Placental pericyte (primary cell): Measurements from ENCODE around the gene TCAP. TPM values are rescaled to one million over a fixed set of nuclear protein-coding genes. Genes with fewer than 3 reads are reported as not detected.

Experiments used
- total RNA-seq: library from RNA; depleted of rRNA; stranded (reverse); fragments of >200 nt; gene quantifications from 2 replicates; pipeline ENCODE4 v1.2.3, GENCODE V29; 2012

The TCAP gene, protein sequence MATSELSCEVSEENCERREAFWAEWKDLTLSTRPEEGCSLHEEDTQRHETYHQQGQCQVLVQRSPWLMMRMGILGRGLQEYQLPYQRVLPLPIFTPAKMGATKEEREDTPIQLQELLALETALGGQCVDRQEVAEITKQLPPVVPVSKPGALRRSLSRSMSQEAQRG
- total RNA-seq: 0.44 TPM in 1 of 2 replicates, not detected in the other

DNA sequence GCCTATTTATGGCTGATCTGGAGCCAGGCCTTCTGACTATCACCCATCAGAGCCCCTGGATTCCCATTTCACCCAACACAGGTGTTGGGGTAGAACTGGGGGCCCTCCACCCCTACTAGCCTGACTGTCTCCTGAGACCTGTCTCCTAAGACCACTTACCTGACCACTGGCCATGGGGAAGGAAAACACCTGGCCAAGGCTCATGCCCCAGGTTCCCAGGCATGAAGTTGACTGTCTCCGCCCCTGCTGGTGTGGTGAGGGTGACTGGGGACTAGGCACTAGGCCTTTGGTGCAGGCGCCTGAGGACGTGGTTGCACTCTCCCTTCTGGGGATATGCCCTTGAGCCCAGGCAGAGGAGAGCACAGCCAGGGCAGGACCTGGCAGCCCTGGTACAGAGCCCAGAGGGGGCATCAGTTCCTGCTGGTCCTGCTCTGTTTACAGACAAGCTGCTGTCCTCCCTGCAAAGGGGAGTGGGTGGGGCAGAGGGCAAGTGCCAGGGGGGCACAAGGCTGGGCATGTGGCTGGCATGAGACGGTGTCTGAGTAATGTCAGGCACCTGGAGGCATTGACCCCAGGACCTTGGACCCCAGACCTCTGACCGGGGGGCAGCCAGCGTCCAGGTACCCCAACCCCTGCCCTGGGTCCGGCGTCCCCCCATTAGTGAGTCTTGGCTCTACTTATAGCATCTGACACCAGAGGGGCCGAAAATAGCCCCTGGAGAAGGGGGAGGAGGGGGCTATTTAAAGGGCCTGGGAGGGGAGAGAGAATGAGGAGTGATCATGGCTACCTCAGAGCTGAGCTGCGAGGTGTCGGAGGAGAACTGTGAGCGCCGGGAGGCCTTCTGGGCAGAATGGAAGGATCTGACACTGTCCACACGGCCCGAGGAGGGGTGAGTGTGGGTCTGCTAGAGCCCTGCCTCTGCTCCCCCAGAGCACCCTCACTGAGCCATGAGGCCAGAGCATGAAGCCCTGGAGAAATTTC, at the start of gene TCAP:
Gene TCAP, plus strand, starts transcription at position 769 of the 981 bp plus-strand sequence. Its CDS starts 11 bp downstream, at position 780.

DNA sequence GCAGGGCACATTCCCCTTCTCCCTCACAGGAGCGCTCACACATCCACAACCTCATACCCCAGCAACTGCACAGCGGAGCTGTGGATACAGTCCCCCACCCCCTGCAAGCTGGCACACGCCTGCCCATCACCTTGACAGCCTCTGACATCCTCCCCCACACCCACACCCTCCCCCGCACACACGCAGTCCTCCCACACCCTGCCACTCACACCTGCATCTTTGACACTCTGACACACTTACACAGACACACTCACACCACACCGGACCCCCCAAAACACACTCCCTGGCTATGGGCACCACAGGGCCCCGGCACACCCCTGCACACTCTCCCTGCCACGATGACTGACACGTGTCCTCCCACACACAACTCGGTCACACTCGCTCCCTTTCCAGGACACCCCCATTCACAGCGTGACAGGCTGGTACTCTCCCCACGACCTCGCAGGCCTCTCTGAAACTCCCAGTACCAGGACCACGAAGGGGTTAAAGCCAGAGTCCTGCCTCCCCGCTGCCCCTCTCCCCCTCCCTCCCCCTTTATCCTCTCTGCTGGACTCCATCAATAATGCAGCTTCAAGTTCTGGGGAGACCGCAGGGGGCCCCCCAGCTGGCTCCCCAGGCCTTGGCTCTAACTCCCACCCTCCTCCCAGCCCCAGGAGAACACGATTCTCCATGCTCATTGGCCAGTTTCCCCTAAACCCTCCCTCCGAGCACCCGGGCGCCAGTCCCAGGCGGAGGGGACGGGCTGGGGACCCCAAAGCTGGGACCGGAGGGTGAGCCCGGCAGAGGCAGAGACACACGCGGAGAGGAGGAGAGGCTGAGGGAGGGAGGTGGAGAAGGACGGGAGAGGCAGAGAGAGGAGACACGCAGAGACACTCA, 38.7 kb upstream of the TCAP start, which contains the start of gene PPP1R1B:
Gene PPP1R1B, plus strand, starts transcription at position 782 of the 876 bp plus-strand sequence. CDS start 441 bp downstream, outside the sequence.

DNA sequence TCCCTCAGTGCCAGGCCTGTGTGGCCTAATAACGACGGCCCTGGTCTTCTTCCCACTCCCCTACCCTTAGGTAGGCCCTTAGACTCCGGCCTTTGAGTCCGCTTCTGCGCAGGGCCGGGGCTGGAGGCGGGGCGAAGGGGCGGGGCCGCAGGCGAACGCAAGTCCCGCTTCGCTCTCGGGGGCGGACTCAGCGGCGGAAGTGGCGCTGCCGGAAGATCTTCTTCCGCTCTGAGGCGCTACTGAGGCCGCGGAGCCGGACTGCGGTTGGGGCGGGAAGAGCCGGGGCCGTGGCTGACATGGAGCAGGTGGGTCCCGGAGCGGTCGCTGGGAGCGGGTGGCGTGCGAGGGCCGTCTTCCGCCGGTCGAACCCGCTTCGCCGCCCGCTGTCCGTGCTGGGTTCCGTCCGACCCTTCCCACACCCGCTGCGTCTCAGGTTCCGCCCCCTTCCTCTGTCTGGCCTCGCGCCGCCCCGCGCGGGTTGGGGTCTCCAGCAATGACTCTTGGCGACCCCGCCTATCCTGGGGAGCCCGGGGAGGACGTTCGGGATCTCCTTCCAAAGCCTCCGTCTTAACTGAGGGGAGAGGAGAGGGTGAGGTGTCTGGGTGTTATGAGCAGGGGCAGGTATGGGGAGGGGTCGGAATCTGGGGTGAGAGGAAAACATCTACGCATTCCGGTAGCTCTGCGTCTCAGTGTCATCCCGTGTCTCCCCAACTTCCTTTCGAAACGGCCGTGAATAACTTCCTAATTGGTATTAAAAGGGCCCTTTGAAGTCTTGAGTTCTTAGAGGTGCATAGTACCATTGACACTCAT, 28.0 kb upstream of the TCAP start, which contains the start of gene STARD3:
Gene STARD3, plus strand, starts transcription at position 218 of the 810 bp plus-strand sequence. CDS start 16,388 bp downstream, outside the sequence.

DNA sequence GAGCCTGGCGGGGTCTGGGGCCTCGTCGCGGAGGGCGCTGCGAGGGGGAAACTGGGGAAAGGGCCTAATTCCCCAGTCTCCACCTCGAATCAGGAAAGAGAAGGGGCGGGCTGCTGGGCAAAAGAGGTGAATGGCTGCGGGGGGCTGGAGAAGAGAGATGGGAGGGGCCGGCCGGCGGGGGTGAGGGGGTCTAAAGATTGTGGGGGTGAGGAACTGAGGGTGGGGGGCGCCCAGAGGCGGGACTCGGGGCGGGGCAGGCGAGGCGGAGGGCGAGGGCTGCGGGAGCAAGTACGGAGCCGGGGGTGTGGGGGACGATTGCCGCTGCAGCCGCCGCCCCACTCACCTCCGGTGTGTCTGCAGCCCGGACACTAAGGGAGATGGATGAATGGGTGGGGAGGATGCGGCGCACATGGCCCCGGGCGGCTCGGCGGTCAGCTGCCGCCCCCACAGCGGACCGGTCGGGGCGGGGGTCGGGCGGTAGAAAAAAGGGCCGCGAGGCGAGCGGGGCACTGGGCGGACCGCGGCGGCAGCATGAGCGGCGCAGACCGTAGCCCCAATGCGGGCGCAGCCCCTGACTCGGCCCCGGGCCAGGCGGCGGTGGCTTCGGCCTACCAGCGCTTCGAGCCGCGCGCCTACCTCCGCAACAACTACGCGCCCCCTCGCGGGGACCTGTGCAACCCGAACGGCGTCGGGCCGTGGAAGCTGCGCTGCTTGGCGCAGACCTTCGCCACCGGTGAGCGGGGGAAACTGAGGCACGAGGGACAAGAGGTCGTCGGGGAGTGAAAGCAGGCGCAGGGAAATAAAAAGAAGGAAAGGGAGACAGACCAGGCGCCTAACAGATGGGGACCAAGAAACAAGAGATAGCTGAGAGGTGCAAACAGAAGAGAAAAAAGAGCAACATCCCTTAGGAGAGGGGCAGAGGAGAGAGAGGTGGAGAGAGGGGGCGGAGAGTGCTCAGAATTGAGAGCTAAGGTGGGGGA, 3.1 kb downstream of the TCAP start, which contains the start of gene PNMT:
Gene PNMT, plus strand, starts transcription at position 509 of the 980 bp plus-strand sequence. Its CDS starts 23 bp downstream, at position 532.

DNA sequence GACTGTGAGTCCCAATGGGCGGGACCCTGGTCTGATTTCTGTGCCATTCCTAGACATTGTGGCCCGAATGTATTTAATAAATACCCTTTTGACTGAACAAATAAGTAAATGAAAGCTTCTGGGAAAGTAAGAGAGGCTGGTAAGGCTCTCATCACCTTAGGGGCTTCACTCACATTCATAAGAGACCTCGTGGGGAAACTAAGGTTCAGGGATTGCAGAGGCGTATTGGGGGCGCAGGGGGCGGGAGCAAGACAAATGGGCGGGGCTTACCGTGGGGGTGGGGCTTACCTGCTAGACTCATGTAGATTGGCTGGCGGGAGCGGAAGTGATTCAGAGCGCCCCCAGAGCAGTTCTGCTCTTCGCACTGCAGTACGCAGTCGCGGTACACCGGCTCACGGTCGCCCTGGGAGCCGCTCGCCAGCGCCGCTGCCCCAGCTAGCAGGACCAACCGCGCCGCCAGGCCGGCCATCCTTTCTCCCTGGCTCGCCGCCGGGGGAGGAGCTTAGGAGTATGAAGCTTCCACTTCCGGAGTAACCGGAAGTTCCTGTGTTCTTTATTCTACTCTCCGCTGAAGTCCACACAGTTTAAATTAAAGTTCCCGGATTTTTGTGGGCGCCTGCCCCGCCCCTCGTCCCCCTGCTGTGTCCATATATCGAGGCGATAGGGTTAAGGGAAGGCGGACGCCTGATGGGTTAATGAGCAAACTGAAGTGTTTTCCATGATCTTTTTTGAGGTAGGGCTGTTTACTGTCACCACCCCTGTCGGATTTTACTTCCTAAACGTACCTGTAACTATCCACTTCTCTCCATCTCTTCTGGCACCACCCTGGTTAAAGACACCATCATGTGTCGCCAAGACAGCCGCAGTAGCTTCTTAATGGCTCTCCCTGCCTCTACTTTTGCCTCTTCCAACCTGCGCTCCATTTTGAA, 22.7 kb downstream of the TCAP start, which contains the start of gene PGAP3:
Gene PGAP3, minus strand, starts transcription at position 512 of the 929 bp plus-strand sequence. Its CDS starts 43 bp downstream, at position 469.

DNA sequence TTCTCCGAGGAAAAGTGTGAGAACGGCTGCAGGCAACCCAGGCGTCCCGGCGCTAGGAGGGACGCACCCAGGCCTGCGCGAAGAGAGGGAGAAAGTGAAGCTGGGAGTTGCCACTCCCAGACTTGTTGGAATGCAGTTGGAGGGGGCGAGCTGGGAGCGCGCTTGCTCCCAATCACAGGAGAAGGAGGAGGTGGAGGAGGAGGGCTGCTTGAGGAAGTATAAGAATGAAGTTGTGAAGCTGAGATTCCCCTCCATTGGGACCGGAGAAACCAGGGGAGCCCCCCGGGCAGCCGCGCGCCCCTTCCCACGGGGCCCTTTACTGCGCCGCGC, 34.6 kb downstream of the TCAP start, which contains the start of gene ERBB2:
Gene ERBB2, plus strand, starts transcription at position 247 of the 330 bp plus-strand sequence. CDS start 175 bp downstream, outside the sequence.

Other genes with a start within 250 kb of the TCAP start
- 17.3 and 33.5 TPM in 2 replicates for gene MED1, start 214.1 kb upstream of the TCAP start, total RNA-seq
- 41.4 and 50.8 TPM in 2 replicates for gene CDK12, start 203.9 kb upstream of the TCAP start, total RNA-seq
- gene NEUROD2, start 57.4 kb upstream of the TCAP start, total RNA-seq: not detected in 2 replicates
- gene PPP1R1B, start 38.4 kb upstream of the TCAP start, total RNA-seq: not detected in 2 replicates
- 32.2 and 44.2 TPM in 2 replicates for gene STARD3, start 28.2 kb upstream of the TCAP start, total RNA-seq
- not detected in 2 replicates for gene PNMT, start 3.1 kb downstream of the TCAP start, total RNA-seq
- 5.7 and 10.5 TPM in 2 replicates for gene PGAP3, start 22.7 kb downstream of the TCAP start, total RNA-seq
- 25.5 and 34.6 TPM in 2 replicates for gene ERBB2, start 34.7 kb downstream of the TCAP start, total RNA-seq
- gene MIEN1, start 65.2 kb downstream of the TCAP start, total RNA-seq: 19.5 and 28.7 TPM in 2 replicates
- 0.57 TPM in 1 of 2 replicates, not detected in the other for gene GRB7, start 72.6 kb downstream of the TCAP start, total RNA-seq
- gene IKZF3, start 199.0 kb downstream of the TCAP start, total RNA-seq: not detected in 2 replicates
- not detected in 2 replicates for gene ZPBP2, start 202.9 kb downstream of the TCAP start, total RNA-seq